ENCODE data around the gene BCL11A.

DNA sequence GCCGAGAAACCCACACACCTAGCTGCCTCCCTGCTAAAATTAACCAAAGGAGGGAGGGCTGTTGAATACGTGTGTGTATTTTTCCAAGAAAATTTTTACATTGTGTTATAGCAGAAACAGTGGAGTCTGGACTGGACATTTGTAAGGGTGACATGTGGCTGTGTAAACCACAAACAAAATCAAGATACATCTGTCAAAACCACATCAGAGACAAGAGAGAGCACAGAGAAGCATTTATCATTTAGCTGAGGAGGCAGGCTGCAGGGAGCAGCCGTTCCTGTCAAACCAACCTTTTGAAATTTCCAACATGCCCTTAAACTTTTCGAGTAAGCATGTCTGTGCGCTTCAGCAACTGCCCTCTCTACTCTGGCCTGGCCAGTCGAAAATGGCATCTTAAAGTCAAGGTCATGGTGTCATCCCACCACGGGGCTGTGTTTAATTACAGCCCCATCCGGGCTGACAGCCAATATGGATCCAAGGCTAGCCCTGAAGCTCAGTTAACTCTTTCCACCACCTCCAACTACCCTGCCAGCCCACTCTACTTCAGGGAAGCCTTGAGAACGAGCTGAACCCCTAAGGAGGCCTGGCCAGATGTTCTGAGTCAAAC lies 8.4 kb downstream of the BCL11A start:
- TF ChIP-seq, protein P1, sequence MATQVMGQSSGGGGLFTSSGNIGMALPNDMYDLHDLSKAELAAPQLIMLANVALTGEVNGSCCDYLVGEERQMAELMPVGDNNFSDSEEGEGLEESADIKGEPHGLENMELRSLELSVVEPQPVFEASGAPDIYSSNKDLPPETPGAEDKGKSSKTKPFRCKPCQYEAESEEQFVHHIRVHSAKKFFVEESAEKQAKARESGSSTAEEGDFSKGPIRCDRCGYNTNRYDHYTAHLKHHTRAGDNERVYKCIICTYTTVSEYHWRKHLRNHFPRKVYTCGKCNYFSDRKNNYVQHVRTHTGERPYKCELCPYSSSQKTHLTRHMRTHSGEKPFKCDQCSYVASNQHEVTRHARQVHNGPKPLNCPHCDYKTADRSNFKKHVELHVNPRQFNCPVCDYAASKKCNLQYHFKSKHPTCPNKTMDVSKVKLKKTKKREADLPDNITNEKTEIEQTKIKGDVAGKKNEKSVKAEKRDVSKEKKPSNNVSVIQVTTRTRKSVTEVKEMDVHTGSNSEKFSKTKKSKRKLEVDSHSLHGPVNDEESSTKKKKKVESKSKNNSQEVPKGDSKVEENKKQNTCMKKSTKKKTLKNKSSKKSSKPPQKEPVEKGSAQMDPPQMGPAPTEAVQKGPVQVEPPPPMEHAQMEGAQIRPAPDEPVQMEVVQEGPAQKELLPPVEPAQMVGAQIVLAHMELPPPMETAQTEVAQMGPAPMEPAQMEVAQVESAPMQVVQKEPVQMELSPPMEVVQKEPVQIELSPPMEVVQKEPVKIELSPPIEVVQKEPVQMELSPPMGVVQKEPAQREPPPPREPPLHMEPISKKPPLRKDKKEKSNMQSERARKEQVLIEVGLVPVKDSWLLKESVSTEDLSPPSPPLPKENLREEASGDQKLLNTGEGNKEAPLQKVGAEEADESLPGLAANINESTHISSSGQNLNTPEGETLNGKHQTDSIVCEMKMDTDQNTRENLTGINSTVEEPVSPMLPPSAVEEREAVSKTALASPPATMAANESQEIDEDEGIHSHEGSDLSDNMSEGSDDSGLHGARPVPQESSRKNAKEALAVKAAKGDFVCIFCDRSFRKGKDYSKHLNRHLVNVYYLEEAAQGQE (IDR thresholded peaks at IDR 0.05; ENCODE audit: insufficient read depth in 1 of 2, low read depth in 2 of 2, low read length in 1 of 2): no peak
- TF ChIP-seq, protein P2, sequence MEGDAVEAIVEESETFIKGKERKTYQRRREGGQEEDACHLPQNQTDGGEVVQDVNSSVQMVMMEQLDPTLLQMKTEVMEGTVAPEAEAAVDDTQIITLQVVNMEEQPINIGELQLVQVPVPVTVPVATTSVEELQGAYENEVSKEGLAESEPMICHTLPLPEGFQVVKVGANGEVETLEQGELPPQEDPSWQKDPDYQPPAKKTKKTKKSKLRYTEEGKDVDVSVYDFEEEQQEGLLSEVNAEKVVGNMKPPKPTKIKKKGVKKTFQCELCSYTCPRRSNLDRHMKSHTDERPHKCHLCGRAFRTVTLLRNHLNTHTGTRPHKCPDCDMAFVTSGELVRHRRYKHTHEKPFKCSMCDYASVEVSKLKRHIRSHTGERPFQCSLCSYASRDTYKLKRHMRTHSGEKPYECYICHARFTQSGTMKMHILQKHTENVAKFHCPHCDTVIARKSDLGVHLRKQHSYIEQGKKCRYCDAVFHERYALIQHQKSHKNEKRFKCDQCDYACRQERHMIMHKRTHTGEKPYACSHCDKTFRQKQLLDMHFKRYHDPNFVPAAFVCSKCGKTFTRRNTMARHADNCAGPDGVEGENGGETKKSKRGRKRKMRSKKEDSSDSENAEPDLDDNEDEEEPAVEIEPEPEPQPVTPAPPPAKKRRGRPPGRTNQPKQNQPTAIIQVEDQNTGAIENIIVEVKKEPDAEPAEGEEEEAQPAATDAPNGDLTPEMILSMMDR (IDR thresholded peaks at IDR 0.05): no peak
